K562 (cell line): ENCODE data around the gene IRAK3. TPM values are rescaled to one million over a fixed set of nuclear protein-coding genes. Genes with fewer than 3 reads are reported as not detected.

Experiments
- ATAC-seq: fragments of 200-7000 bp; cut with Tn5 transposase; 3 replicates; pipeline ENCODE4 v1.9.1; 2020; ENCODE audit warnings: moderate library complexity
- BruUV-seq: library from RNA; stranded (reverse); fragments of 400-500 nt; replicated peaks from 2 replicates; lab custom pipeline; 2021; lab: Mats Ljungman, UMichigan
- CTCF ChIA-PET: fragments of 300-600 bp; formaldehyde crosslinking; extraction: SDS; loops from one replicate; lab custom pipeline; 2021; ENCODE audit warnings: low intra/inter-chr PET ratio; lab: Yijun Ruan, JAX
- POLR2A ChIA-PET: fragments of 300-600, 350-650 bp; sonication (Branson Sonifier 250); formaldehyde crosslinking; extraction: SDS; loops from one replicate; lab custom pipeline; 2021; ENCODE audit warnings: antibody characterized with exemption, inconsistent platforms; lab: Yijun Ruan, JAX
- DNase-seq, 4 experiments: peaks; one replicate each; pipeline versions ENCODE4 v3.0.0 to v3.0.0-alpha.2; 2011 to 2018; ENCODE audit warnings: low spot score in 3 of 4, mixed read lengths in 3 of 4; ENCODE audit errors: extremely low read depth in 1 of 4
- FAIRE-seq: peaks from 2 replicates; lab custom pipeline; 2011; peaks lifted over from hg19 to GRCh38; lab: Jason Lieb, UNC
- H2AFZ ChIP-seq: 2 replicates; pipeline ENCODE4 v1.6.0; 2011; ENCODE audit warnings: low read depth, low read length, control low read depth, inconsistent platforms
- H3K27ac ChIP-seq: fragments of 200-600 bp; 3 replicates; pipeline ENCODE4 v1.8.0; 2011; ENCODE audit warnings: low read depth, mild to moderate bottlenecking, control low read depth, inconsistent platforms, low read length, moderate library complexity, mixed read lengths; ENCODE audit errors: extremely low read depth
- H3K27me3 ChIP-seq, 2 experiments: fragments of 300-600 bp in 1 of 2; 2 replicates in 1 of 2; 3 replicates in 1 of 2; pipeline versions ENCODE4 v1.6.0 to v1.8.0; 2011; ENCODE audit warnings: inconsistent platforms in 2 of 2, low read length in 2 of 2, mild to moderate bottlenecking in 1 of 2, mixed read lengths in 1 of 2, moderate library complexity in 1 of 2; ENCODE audit not compliant: control insufficient read depth in 2 of 2, insufficient read depth in 2 of 2
- H3K36me3 ChIP-seq: fragments of 300-600 bp; 3 replicates; pipeline ENCODE4 v1.8.0; 2011; ENCODE audit warnings: mild to moderate bottlenecking, low read length, inconsistent platforms; ENCODE audit not compliant: control insufficient read depth, insufficient read depth
- H3K4me1 ChIP-seq, 2 experiments: fragments of 200-600 bp in 1 of 2; replicated peaks in 1 of 2; 2 replicates in 1 of 2; 3 replicates in 1 of 2; pipeline versions ENCODE4 v1.5.1 to v1.8.0; 2011; ENCODE audit warnings: inconsistent platforms in 2 of 2, low read length in 2 of 2, mild to moderate bottlenecking in 1 of 2, mixed read lengths in 1 of 2, moderate library complexity in 1 of 2; ENCODE audit not compliant: control insufficient read depth in 2 of 2, insufficient read depth in 2 of 2
- H3K4me2 ChIP-seq: 2 replicates; pipeline ENCODE4 v1.6.1; 2011; ENCODE audit warnings: low read length, control low read depth, inconsistent platforms, mixed read lengths; ENCODE audit not compliant: insufficient read depth
- H3K4me3 ChIP-seq: fragments of 200-600 bp; sonication (generic), shearing (Covaris generic); 2 replicates; pipeline ENCODE4 v1.5.1; 2016; ENCODE audit warnings: control low read depth, inconsistent platforms
- H3K79me2 ChIP-seq: fragments of 200-600 bp; 3 replicates; pipeline ENCODE4 v1.8.0; 2011; ENCODE audit warnings: low read length, inconsistent platforms; ENCODE audit not compliant: control insufficient read depth, insufficient read depth
- H3K9ac ChIP-seq, 2 experiments: 2 replicates each; pipeline versions ENCODE4 v1.6.0 to v1.6.1; 2011; ENCODE audit warnings: low read depth in 2 of 2, low read length in 2 of 2, control low read depth in 1 of 2, inconsistent platforms in 1 of 2, mild to moderate bottlenecking in 1 of 2, mixed read lengths in 1 of 2; ENCODE audit not compliant: insufficient read depth in 1 of 2
- H3K9me1 ChIP-seq: one replicate; pipeline ENCODE4 v1.6.0; 2011; ENCODE audit warnings: inconsistent platforms, mild to moderate bottlenecking, low read length, moderate library complexity; ENCODE audit not compliant: control insufficient read depth, insufficient read depth
- H3K9me3 ChIP-seq: replicated peaks from 2 replicates; pipeline ENCODE4 v1.5.1; 2011; ENCODE audit warnings: low read depth, low read length, inconsistent platforms; ENCODE audit not compliant: control insufficient read depth, insufficient read depth
- H4K20me1 ChIP-seq: replicated peaks from 2 replicates; pipeline ENCODE4 v1.6.1; 2011; ENCODE audit warnings: low read length, inconsistent platforms, mixed read lengths; ENCODE audit not compliant: control insufficient read depth, insufficient read depth
- ARHGAP35 ChIP-seq: fragments of 450-650 bp; IDR thresholded peaks from 2 replicates; pipeline ENCODE4 v1.6.1; 2018; ENCODE audit not compliant: partially characterized antibody
- JUN ChIP-seq, 2 experiments: sonication (generic) in 1 of 2; formaldehyde crosslinking in 1 of 2; IDR thresholded peaks; 2 replicates each; pipeline versions ENCODE4 v1.6.1 to v1.8.0; 2012 to 2022; ENCODE audit warnings: borderline replicate concordance in 2 of 2, mild to moderate bottlenecking in 2 of 2, improper control_type of control experiment in 1 of 2, low read depth in 1 of 2, low read length in 1 of 2, missing genetic modification reagents in 1 of 2
- MXI1 ChIP-seq: IDR thresholded peaks from 2 replicates; pipeline ENCODE4 v1.6.1; 2011; ENCODE audit warnings: low read depth, mild to moderate bottlenecking, improper control_type of control experiment, low read length
- NFYB ChIP-seq: IDR thresholded peaks from 2 replicates; pipeline ENCODE4 v1.6.1; 2011; ENCODE audit warnings: mild to moderate bottlenecking, moderate library complexity; ENCODE audit not compliant: insufficient read length; ENCODE audit errors: extremely low read depth
- RB1 ChIP-seq: fragments of 450-650 bp; IDR thresholded peaks from 2 replicates; pipeline ENCODE4 v1.6.1; 2017; ENCODE audit warnings: low read depth, mild to moderate bottlenecking
- SLC30A9 ChIP-seq: fragments of 250-450 bp; sonication (Bioruptor Pico); IDR thresholded peaks from 2 replicates; pipeline ENCODE4 v1.8.0; 2022; ENCODE audit warnings: mild to moderate bottlenecking, moderate library complexity
- ZNF133 ChIP-seq: fragments of 250-450 bp; sonication (Bioruptor Pico); IDR thresholded peaks from 2 replicates; pipeline ENCODE4 v1.4.0; 2020; ENCODE audit warnings: mild to moderate bottlenecking
- ZNF212 ChIP-seq: fragments of 450-650 bp; formaldehyde crosslinking; IDR thresholded peaks from 2 replicates; pipeline ENCODE4 v1.4.0; 2020; ENCODE audit warnings: mild to moderate bottlenecking
- in situ Hi-C: fragments of 300-500 bp; cut with MboI; formaldehyde crosslinking; loops from 4 replicates; pipeline ENCODE4 v1.15.0; 2018; ENCODE audit warnings: inconsistent platforms, mixed read lengths
- intact Hi-C: fragments of 100-400 bp; cut with micrococcal nuclease; formaldehyde crosslinking; loops from 2 replicates; pipeline ENCODE4 v1.14.2; 2022
- polyA plus RNA-seq, 8 experiments: library from polyadenylated mRNA; depleted of rRNA in 4 of 8; stranded (reverse) in 5 of 8; unstranded in 3 of 8; fragments of >200 nt; fragmentation: Nextera tagmentation in 2 of 8; fragmentation: Illumina TruSeq in 1 of 8; extraction: Ambion mirVana in 2 of 8; extraction: Trizol in 1 of 8; gene quantifications; 2 replicates each; pipeline versions ENCODE4 v1.2.1 to v1.2.3, GENCODE V29; 2011 to 2014; ENCODE audit warnings: inconsistent platforms in 1 of 8, missing spikeins in 1 of 8
- total RNA-seq, 7 experiments: library from RNA; depleted of rRNA in 6 of 7; stranded (reverse); fragments of >200 nt in 6 of 7; fragmentation: Illumina TruSeq in 2 of 7; extraction: Trizol in 2 of 7; gene quantifications; 2 replicates each; pipeline versions ENCODE4 v1.2.1 to v1.2.3, GENCODE V29; 2011 to 2021; ENCODE audit warnings: low replicate concordance in 1 of 7
- TF ChIP-seq, protein P1 (sequence below): fragments of 450-650 bp; IDR thresholded peaks from 2 replicates; pipeline ENCODE4 v1.7.1; 2018; ENCODE audit warnings: mild to moderate bottlenecking, low read depth; ENCODE audit not compliant: partially characterized antibody
- TF ChIP-seq, protein P2 (sequence below): fragments of 250-450 bp; sonication (Bioruptor Pico); IDR thresholded peaks from 2 replicates; pipeline ENCODE4 v1.5.1; 2021; ENCODE audit warnings: mild to moderate bottlenecking
- TF ChIP-seq, protein P3 (sequence below): fragments of 250-450 bp; sonication (Bioruptor Pico); IDR thresholded peaks from 2 replicates; pipeline ENCODE4 v1.8.0; 2022; ENCODE audit warnings: moderate library complexity, mild to moderate bottlenecking, inconsistent platforms

Gene IRAK3
- total and polyA plus RNA-seq, 9 of the 15 experiments (the other 6 are each of a cell fraction or from before 2014, with no cell fraction given) = 0.06 to 0.09 (median 0.07) TPM; not detected in 6

DNA sequence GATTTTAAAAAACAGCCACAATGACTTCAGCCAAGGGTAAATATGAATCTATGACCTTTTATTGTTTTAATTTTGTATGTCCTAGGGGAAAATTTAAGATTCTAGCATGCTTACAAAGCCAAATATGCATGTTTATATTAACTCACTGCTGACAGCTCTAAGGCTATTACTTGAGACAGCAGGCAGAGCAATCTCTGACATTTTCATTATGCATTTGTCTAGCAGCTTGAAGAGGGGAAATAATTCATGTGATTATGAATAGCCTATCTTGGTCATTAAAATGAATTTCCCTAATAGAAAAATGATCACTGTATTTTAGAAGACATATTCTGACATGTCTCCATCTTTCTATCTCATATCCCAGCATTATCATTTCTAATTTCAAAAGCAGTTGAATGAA lies 66.7 kb downstream of the IRAK3 start:
- POLR2A ChIA-PET = interaction anchor here (2.1 kb wide), 1 partner anchor 13 kb away, joined by 5 read pairs; no protein-coding TSS in a partner anchor
- intact Hi-C loops (no loop called here), in situ Hi-C loops (no loop called here)
- Histone ChIP-seq H2AFZ (no peak overlapping the region), H4K20me1 (no peaks in the 10 kb centered on the region), H3K9me1 (no peaks in the 10 kb centered on the region), H3K36me3 (no peaks in the 10 kb centered on the region), H3K9me3 (no peaks in the 10 kb centered on the region), H3K4me2 (no peak overlapping the region), H3K4me1 (no peaks in the 10 kb centered on the region; a peak in 1 of 5 replicates), H3K79me2 (no peaks in the 10 kb centered on the region), H3K27ac (no peak overlapping the region), H3K9ac (no peak overlapping the region), H3K4me3 (no peak overlapping the region), H3K27me3 (peaks cover 2 to 9% of the 10 kb centered on the region in 2 experiments; a peak in 4 of 5 replicates)
- BruUV-seq = no TSS peak
- DNase-seq = no peak
- ATAC-seq = no peak
- no peak for FAIRE-seq
- CTCF ChIA-PET = no interaction called here
- TF ChIP-seq NFYB (no peak), JUN (IDR thresholded peaks at IDR 0.05; ENCODE audit: borderline replicate concordance, low read depth, low read length) (no peak), JUN (CRISPR knock-in tag; IDR thresholded peaks at IDR 0.05; ENCODE audit: borderline replicate concordance) (no peak), SLC30A9 (CRISPR knock-in tag) (no peak), ARHGAP35 (no peak), RB1 (no peak), ZNF212 (CRISPR knock-in tag) (no peak), MXI1 (no peak), ZNF133 (CRISPR knock-in tag) (no peak)
- TF ChIP-seq, protein P1, sequence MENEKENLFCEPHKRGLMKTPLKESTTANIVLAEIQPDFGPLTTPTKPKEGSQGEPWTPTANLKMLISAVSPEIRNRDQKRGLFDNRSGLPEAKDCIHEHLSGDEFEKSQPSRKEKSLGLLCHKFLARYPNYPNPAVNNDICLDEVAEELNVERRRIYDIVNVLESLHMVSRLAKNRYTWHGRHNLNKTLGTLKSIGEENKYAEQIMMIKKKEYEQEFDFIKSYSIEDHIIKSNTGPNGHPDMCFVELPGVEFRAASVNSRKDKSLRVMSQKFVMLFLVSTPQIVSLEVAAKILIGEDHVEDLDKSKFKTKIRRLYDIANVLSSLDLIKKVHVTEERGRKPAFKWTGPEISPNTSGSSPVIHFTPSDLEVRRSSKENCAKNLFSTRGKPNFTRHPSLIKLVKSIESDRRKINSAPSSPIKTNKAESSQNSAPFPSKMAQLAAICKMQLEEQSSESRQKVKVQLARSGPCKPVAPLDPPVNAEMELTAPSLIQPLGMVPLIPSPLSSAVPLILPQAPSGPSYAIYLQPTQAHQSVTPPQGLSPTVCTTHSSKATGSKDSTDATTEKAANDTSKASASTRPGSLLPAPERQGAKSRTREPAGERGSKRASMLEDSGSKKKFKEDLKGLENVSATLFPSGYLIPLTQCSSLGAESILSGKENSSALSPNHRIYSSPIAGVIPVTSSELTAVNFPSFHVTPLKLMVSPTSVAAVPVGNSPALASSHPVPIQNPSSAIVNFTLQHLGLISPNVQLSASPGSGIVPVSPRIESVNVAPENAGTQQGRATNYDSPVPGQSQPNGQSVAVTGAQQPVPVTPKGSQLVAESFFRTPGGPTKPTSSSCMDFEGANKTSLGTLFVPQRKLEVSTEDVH = no peak
- TF ChIP-seq, protein P2, sequence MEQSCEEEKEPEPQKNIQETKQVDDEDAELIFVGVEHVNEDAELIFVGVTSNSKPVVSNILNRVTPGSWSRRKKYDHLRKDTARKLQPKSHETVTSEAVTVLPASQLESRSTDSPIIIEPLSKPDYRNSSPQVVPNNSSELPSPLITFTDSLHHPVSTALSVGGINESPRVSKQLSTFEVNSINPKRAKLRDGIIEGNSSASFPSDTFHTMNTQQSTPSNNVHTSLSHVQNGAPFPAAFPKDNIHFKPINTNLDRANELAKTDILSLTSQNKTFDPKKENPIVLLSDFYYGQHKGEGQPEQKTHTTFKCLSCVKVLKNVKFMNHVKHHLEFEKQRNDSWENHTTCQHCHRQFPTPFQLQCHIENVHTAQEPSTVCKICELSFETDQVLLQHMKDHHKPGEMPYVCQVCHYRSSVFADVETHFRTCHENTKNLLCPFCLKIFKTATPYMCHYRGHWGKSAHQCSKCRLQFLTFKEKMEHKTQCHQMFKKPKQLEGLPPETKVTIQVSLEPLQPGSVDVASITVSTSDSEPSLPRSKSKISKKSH (CRISPR knock-in tag) = no peak
- TF ChIP-seq, protein P3, sequence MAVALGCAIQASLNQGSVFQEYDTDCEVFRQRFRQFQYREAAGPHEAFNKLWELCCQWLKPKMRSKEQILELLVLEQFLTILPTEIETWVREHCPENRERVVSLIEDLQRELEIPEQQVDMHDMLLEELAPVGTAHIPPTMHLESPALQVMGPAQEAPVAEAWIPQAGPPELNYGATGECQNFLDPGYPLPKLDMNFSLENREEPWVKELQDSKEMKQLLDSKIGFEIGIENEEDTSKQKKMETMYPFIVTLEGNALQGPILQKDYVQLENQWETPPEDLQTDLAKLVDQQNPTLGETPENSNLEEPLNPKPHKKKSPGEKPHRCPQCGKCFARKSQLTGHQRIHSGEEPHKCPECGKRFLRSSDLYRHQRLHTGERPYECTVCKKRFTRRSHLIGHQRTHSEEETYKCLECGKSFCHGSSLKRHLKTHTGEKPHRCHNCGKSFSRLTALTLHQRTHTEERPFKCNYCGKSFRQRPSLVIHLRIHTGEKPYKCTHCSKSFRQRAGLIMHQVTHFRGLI (CRISPR knock-in tag) = no peak
